Panc1 (cell line): ENCODE measurements around the gene CHID1.

Experiments used
- POLR2AphosphoS5 ChIP-seq: IDR thresholded peaks from 2 replicates; pipeline ENCODE4 v1.6.1; 2012; ENCODE audit warnings: mild to moderate bottlenecking, low read depth, low read length, moderate library complexity
- TCF7L2 ChIP-seq: IDR thresholded peaks from 2 replicates; pipeline ENCODE4 v1.6.1; 2011; ENCODE audit warnings: mild to moderate bottlenecking, low read depth, low read length, inconsistent platforms
- TF ChIP-seq, protein P1 (sequence below): fragments of 450-650 bp; IDR thresholded peaks from 2 replicates; pipeline ENCODE4 v1.5.1; 2017; ENCODE audit warnings: mild to moderate bottlenecking

DNA sequence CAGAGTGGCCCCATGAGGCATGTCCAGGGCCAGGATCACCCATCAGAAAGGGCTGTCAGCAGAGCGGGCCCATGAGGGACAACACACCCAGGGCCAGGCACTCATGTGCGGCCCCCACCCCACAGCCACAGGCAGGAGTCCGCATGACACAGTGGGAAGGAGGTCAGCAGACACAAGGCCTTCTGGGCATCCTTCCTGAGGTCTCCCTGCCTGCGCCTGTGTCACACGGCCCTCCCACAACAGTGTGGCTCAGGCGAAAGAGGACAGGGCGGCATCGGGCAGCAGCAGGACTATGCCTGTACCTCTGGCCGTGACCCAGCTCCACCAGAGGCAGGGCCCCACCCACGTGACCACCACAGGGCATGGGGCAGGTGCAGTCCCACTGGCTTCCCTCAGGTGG is 27.1 kb downstream of the CHID1 start:
- TF ChIP-seq, protein P1, sequence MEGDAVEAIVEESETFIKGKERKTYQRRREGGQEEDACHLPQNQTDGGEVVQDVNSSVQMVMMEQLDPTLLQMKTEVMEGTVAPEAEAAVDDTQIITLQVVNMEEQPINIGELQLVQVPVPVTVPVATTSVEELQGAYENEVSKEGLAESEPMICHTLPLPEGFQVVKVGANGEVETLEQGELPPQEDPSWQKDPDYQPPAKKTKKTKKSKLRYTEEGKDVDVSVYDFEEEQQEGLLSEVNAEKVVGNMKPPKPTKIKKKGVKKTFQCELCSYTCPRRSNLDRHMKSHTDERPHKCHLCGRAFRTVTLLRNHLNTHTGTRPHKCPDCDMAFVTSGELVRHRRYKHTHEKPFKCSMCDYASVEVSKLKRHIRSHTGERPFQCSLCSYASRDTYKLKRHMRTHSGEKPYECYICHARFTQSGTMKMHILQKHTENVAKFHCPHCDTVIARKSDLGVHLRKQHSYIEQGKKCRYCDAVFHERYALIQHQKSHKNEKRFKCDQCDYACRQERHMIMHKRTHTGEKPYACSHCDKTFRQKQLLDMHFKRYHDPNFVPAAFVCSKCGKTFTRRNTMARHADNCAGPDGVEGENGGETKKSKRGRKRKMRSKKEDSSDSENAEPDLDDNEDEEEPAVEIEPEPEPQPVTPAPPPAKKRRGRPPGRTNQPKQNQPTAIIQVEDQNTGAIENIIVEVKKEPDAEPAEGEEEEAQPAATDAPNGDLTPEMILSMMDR = no peak
- no peak for TF ChIP-seq POLR2AphosphoS5
- no peak for TF ChIP-seq TCF7L2
